GM12801 (cell line): ENCODE data around the gene SNTG2.

Experiments used
- TF ChIP-seq, protein P1 (sequence below): IDR thresholded peaks from one replicate; pipeline ENCODE4 v1.5.1; 2011; ENCODE audit warnings: control low read depth; ENCODE audit not compliant: insufficient read length; ENCODE audit errors: extremely low read depth

Gene SNTG2

DNA sequence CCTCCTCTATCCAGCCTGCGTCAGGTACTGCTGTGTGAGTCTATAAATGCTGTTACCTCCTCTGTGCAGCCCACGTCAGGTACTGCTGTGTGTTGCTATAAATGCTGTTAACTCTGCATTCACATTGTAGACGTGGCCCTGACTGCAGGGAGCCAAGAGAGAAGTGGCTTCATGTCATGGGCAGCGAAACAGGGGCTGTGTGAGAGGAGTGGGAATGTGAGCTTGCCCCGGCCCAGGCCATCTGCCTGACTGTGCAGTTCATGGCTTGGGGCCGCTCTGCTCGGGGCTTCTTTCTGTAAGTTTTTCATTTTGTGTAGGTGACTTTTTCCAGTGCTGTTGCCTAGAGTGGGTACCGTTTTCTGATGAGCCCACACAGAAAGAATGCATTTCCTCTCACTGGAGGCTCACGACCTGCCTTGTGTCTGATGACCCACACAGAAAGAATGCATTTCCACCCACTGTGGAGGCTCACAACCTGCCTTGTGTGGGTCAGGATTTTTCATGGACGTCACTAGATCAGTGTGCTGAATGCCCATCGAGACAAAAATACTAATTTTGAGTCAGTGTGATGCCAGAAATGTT, 104.5 kb downstream of the SNTG2 start:
- TF ChIP-seq, protein P1, sequence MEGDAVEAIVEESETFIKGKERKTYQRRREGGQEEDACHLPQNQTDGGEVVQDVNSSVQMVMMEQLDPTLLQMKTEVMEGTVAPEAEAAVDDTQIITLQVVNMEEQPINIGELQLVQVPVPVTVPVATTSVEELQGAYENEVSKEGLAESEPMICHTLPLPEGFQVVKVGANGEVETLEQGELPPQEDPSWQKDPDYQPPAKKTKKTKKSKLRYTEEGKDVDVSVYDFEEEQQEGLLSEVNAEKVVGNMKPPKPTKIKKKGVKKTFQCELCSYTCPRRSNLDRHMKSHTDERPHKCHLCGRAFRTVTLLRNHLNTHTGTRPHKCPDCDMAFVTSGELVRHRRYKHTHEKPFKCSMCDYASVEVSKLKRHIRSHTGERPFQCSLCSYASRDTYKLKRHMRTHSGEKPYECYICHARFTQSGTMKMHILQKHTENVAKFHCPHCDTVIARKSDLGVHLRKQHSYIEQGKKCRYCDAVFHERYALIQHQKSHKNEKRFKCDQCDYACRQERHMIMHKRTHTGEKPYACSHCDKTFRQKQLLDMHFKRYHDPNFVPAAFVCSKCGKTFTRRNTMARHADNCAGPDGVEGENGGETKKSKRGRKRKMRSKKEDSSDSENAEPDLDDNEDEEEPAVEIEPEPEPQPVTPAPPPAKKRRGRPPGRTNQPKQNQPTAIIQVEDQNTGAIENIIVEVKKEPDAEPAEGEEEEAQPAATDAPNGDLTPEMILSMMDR: no peak

DNA sequence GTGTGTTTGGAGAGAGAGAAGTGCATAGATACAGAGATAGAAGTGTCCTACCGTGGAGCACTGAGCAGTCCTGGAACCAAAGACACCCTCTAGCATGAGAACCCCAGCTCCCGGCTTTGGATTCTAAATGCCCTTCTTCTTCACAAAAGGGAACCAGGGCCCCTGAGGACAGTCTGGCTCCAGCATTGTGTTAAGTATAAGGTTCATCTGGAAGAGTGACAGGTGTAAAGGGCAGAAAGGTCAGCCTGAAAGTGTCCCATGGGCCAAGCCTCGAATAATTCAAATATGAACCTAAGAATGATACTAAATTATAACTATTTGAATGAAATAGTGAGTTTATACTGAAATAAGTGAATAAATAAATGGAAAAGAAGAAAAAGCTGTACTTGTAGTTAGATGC, 109.7 kb downstream of the SNTG2 start:
- TF ChIP-seq, protein P1: no peak

DNA sequence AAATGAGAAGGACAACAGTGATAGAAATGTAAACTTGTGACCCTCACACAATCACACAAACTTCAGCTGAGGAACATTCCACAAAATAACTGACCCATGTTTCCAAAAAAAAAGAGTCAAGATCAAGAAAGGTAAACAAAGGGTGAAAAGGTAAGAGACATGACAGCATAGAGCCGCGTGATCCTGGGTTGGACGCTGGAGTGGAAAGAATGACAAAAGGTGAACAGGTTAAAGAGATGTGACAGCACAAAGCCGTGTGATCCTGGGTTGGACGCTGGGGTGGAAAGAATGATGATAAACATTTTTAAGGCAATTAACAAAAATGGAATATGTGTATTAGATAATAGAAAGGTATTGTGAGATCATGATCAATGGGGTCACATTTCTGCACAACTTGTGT, 110.3 kb downstream of the SNTG2 start:
- TF ChIP-seq, protein P1: no peak

DNA sequence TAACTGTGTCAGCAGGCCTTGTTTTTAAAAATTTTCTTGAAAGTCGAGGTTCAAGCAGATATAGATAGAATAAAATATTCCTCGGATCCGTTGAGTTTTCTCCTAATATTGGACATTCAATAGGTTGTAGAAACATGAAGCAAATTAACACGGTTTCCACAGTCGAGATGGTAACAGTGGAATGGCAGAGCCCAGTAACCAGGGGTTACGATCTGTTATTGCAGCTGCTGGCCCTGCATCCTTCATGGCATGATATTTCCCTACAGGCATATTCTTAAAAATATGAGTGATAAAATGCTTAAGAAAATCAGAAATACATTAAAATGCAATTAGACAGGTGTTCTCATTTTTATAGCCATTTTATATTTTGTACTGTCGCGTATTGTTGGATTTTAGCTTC, 117.6 kb downstream of the SNTG2 start:
- TF ChIP-seq, protein P1: no peak

DNA sequence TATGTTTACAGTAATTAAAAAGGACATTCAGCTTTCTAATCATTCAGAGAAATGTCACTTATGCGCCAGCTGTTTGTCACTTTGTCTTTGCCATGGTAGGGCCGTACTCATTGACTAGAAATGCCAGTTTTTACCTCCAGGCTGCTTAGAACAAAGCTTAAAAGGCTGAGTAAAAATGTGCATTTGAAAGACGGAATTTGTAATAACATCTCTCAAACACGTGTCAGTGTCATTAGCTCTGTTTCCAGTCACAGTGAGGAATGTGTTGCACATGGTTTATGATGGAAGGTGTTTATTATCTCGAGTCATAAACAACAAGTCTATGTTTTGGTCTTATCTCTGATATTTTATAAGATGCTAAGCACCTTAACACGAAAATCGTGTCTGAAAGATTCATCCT, 118.2 kb downstream of the SNTG2 start:
- TF ChIP-seq, protein P1: no peak

DNA sequence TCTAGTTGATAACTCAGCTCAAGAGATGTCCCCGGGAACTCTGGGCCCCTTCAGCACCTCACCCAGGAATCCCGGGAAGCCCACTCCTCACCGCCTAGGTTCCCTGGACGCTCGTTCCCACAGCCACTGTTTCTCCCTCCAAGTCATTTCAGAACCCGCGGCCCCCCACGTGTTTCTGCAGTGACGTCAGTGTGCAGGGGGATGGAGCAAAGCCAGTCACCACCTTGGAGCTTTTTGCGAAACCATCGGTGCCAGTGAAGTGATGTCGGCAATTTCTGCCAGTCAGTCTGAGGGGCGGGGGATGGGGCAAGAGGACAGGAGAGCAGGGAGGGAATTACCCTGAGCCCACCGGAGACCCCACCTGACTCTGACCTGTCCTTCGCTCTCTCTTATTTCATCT, 119.2 kb downstream of the SNTG2 start:
- TF ChIP-seq, protein P1: no peak

DNA sequence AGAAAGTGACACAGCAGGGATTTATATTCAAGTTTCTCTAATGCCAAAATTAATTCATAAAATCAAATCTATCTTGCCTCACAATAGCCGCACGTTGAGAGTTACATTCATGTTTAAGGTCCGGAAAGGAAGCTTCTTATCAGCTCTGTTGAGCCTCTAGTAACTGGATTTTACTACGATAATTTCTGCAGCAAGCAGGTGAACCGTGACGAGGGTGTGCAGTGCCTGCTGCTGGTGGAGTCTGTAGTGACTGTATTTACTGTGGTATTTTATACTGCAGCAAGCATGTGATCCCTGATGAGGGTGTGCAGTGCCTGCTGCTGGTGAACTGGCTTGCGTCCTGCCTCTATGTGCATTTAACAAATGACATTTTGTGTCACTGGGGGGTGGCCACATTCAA, 120.0 kb downstream of the SNTG2 start:
- TF ChIP-seq, protein P1: no peak
